T-helper 17 cell (primary cell): Measurements from ENCODE around the gene BMPR1B. TPM values are rescaled to one million over a fixed set of nuclear protein-coding genes. Genes with fewer than 3 reads are reported as not detected.

Experiments used
- ATAC-seq: fragments of 150-1000 bp; cut with Tn5 transposase; 2 replicates; pipeline ENCODE4 v1.10.0; 2021; ENCODE audit warnings: mild to moderate bottlenecking, moderate library complexity
- DNase-seq, 3 donors: peaks; one replicate each; pipeline versions ENCODE4 v3.0.0 to v3.0.0-alpha.2; 2020 to 2021
- H3K9me3 ChIP-seq: one replicate; pipeline ENCODE4 v1.7.0; 2013; ENCODE audit warnings: low read length, mild to moderate bottlenecking; ENCODE audit not compliant: control insufficient read depth, poor library complexity, severe bottlenecking
- H3K27ac Mint-ChIP-seq: one replicate; pipeline ENCODE4 v1.8.0; 2022; ENCODE audit warnings: mild to moderate bottlenecking, moderate library complexity, mixed read lengths
- H3K27me3 Mint-ChIP-seq: one replicate; pipeline ENCODE4 v1.8.0; 2022; ENCODE audit warnings: mixed read lengths
- H3K36me3 Mint-ChIP-seq: one replicate; pipeline ENCODE4 v1.8.0; 2022; ENCODE audit warnings: low read depth, mixed read lengths
- H3K4me1 Mint-ChIP-seq: one replicate; pipeline ENCODE4 v1.8.0; 2022; ENCODE audit warnings: mild to moderate bottlenecking, mixed read lengths
- H3K4me3 Mint-ChIP-seq: one replicate; pipeline ENCODE4 v1.8.0; 2022; ENCODE audit warnings: mild to moderate bottlenecking, moderate library complexity, mixed read lengths
- total RNA-seq, 4 donors: library from RNA in 2 of 4; stranded (reverse) in 2 of 4; gene quantifications; one replicate each; pipeline ENCODE4 v1.2.3 and lab custom pipeline; 2022 to 2026

BMPR1B gene
- total RNA-seq, 2 donors from 2014 or later, result not detected

DNA sequence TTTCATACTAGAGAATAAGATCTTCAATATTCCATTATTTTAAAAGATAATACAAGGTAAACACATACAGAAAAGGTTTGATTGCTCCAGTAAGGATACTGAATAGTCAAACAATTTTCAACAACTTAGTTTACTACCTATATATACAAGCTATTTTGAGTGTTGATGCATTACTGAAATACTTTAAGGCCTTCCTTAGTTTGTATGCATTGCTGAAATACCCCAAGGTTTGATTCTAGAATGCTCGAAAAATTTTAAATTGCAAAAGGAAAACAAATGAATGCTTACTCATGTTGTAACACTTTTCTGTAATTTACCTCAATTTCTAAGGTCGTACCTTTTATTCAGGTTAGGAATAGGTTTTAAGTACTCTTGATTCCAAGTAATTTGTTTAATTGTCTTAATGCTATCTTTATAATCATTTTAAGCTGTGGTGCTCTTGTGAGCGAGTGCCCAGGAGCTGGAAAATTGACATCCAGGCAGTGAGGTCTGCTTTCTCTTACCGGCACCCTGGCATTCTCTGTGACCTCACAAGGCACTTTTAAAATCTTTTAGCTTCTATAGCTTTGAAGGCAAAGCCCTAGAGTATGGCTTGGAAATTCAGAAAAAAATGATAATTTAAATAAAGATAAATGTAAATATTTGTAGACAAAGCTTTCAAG is 114.0 kb downstream of the BMPR1B start:
- ATAC-seq (no peak), DNase-seq (no peak)
- H3K4me1 Mint-ChIP-seq, result no peaks in the 10 kb centered on the region
- no peaks in the 10 kb centered on the region for H3K9me3 ChIP-seq
- H3K36me3 Mint-ChIP-seq, result no peaks in the 10 kb centered on the region
- H3K27me3 Mint-ChIP-seq, result no peaks in the 10 kb centered on the region
- no peak overlapping the region for H3K27ac Mint-ChIP-seq
- no peak overlapping the region for H3K4me3 Mint-ChIP-seq

DNA sequence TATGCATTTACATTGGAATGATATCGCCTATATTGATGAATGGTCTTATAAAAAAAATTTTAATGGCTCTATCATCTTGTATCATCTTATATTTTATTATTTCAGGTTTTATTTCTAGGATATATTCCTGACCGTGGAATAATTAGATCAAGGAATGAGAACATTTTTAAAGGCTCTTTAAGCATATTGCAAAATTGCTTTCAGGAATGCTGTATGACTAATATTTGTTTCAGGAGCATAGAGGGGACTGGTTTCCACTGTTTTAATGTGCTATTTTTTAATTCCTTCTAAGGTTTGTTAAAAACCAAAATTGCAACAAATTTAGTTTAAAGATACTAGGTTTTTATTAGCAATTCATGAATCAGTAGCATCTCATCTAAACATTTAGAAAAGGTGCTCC is 120.2 kb downstream of the BMPR1B start:
- Mint-ChIP-seq H3K36me3 (no peaks in the 10 kb centered on the region), H3K27me3 (peaks cover 6% of the 10 kb centered on the region), H3K27ac (no peak overlapping the region), H3K4me3 (no peak overlapping the region), H3K4me1 (no peaks in the 10 kb centered on the region)
- ATAC-seq (no peak), DNase-seq (no peak)
- H3K9me3 ChIP-seq, result no peaks in the 10 kb centered on the region

DNA sequence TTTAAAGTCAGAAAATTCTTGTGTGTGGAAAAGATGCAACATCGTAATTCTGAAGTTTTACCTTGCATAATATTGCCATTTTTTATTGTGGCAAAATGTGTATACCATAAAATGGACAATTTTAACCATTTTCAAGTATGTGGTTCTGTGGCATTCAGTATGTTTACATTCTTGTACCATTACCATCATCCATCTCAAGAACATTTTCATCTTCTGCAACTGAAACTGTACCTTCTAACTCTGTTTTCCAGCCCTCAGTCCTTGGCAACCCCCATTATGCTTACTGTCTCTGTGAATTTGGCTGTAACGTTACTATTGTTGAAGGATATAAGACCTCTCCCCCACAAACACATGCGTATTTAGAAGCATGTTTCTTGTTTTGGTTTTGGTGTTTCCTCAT is 123.2 kb downstream of the BMPR1B start:
- Mint-ChIP-seq H3K27me3 (peaks cover 19% of the 10 kb centered on the region), H3K4me3 (no peak overlapping the region)
- ATAC-seq, result no peak

DNA sequence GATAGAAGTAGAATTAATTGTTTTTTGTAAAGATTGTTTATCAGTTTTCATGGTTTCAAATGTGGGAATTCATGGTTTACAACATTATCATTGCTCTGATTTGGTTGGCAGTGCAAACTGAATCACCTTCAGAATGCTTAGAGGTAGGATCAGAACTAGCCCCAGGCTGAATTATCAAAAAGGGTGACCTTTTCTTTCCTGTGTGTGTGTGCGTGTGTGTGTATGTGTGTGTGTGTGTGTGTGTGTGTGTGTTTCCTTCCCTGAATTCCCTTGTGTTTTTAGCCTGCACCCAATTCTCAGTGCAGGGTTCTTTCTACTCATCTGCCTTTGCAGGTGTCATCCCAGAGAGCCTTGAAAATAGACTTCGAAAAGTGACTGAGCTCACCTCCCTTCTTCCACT is 125.0 kb downstream of the BMPR1B start:
- Mint-ChIP-seq H3K27ac (no peak overlapping the region), H3K4me3 (no peak overlapping the region), H3K4me1 (no peaks in the 10 kb centered on the region), H3K27me3 (peaks cover 19% of the 10 kb centered on the region), H3K36me3 (no peaks in the 10 kb centered on the region)
- no peaks in the 10 kb centered on the region for H3K9me3 ChIP-seq
- no peak for DNase-seq
- no peak for ATAC-seq

More for the DNA sequence above, 123.2 kb downstream of the BMPR1B start:
- H3K27ac Mint-ChIP-seq, result no peak overlapping the region
- no peak for DNase-seq
- no peaks in the 10 kb centered on the region for H3K9me3 ChIP-seq
- no peaks in the 10 kb centered on the region for H3K4me1 Mint-ChIP-seq
- H3K36me3 Mint-ChIP-seq, result no peaks in the 10 kb centered on the region

DNA sequence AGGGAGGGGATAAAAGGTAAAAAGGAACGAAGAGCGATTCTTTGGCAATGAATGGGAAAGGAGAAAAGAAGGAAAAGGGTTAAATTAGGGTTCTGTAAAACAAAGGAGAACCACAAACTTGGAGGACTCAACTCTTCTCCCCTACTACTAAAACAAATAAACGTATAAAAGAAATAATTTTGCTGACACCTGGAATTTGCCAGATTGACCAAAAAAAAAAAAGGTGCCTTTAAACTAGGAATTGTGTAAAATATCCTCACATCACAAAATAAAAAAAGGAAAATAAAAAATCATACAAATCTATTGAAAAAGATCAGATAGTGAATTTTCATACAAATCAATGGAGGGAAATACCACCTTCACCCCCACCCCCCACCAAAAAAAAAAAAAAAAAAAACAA is 129.3 kb downstream of the BMPR1B start:
- no peak overlapping the region for H3K4me3 Mint-ChIP-seq
- H3K36me3 Mint-ChIP-seq, result no peaks in the 10 kb centered on the region
- no peaks in the 10 kb centered on the region for H3K4me1 Mint-ChIP-seq
- no peak for DNase-seq
- no peaks in the 10 kb centered on the region for H3K9me3 ChIP-seq
- no peak for ATAC-seq
- peaks cover 19% of the 10 kb centered on the region for H3K27me3 Mint-ChIP-seq
- H3K27ac Mint-ChIP-seq, result no peak overlapping the region

DNA sequence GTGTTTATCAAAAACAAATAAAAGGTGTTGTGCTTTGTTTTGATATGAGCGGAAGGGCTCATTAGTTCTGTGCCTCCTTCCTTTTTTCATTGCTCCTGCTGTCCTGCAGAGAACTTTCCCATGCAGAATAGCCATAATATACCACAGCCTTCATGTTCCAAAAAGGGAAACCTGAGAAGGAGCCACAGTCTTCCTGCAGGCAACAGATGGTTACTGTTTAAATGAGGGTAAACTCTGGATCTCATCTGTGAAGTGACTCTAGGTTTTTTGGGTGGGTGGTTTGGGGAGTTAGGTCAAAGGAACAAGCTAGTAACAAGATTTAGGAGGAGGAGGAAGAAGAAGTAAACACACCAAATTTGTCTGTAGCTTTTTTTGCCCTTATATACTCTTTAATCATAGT is 131.8 kb downstream of the BMPR1B start:
- H3K27ac Mint-ChIP-seq, result no peak overlapping the region
- H3K27me3 Mint-ChIP-seq, result peaks cover 13% of the 10 kb centered on the region
- no peaks in the 10 kb centered on the region for H3K36me3 Mint-ChIP-seq
- ATAC-seq (no peak), DNase-seq (no peak)
- H3K9me3 ChIP-seq, result no peaks in the 10 kb centered on the region
- H3K4me3 Mint-ChIP-seq, result no peak overlapping the region
- no peaks in the 10 kb centered on the region for H3K4me1 Mint-ChIP-seq

DNA sequence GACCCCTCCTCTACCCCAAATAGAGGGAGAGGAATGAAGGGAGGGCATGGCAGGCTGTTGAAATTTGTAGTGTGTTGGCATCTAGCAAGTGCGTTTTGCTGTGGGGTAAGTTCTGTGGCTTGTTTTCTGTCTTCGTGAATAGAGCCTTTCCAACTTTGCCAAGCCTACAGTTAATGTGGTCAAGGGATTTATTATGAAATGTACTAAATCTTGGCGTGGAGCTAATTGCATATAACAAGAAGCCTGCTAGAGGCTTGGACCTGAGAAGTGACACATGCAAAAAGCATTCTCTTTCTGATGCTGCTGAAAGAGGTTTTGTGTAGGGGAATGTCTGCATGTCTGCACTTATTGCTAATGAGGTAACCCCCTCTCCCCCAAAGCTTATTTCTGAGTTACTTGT is 132.2 kb downstream of the BMPR1B start:
- Mint-ChIP-seq H3K4me1 (no peaks in the 10 kb centered on the region), H3K27ac (no peak overlapping the region), H3K36me3 (no peaks in the 10 kb centered on the region), H3K4me3 (no peak overlapping the region), H3K27me3 (peaks cover 9% of the 10 kb centered on the region)
- ATAC-seq (no peak), DNase-seq (no peak)
- no peaks in the 10 kb centered on the region for H3K9me3 ChIP-seq

DNA sequence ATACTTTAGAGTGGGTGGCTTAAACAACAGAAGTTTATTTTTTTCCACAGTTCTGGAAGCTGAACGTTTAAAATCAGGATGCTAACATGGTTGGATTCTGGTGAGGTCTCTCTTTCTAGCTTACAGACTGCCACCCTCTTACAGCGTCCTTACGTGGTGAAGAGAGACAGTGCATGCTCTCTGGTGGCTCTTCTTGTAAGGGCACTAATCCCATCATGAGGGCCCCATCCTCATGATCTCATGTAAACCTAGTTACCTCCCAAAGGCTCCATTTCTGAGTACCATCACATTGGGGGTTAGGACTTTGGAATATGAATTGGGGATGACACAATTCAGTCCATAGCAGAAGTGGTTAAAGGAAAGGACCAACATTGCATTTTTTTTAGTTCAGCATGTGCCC is 132.8 kb downstream of the BMPR1B start:
- H3K27me3 Mint-ChIP-seq, result peaks cover 6% of the 10 kb centered on the region
- no peak for DNase-seq
- H3K9me3 ChIP-seq, result no peaks in the 10 kb centered on the region
- ATAC-seq, result no peak
- H3K36me3 Mint-ChIP-seq, result no peaks in the 10 kb centered on the region
- H3K4me1 Mint-ChIP-seq, result no peaks in the 10 kb centered on the region
- H3K4me3 Mint-ChIP-seq, result no peak overlapping the region
- no peak overlapping the region for H3K27ac Mint-ChIP-seq

DNA sequence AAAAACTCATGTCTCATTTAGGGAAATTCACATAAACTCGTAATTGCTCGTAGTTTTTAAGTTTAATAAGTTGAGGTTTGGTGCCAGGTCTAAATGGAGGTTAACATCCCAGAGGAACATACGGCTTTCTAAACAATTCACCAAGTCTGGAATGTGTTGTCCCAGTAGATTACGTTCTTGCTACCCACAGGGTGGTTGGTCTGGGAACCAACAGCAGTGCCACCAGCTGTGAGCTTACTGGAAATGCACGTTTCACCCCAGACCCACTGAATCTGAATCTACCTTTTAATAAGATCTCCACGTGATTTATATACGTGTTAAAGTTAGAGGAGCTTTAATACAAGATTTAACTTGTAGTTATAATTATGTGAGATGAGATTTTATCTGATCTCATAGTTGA is 134.3 kb downstream of the BMPR1B start:
- H3K9me3 ChIP-seq, result no peaks in the 10 kb centered on the region
- H3K4me1 Mint-ChIP-seq, result no peaks in the 10 kb centered on the region
- no peak overlapping the region for H3K4me3 Mint-ChIP-seq
- ATAC-seq (no peak), DNase-seq (no peak)
- peaks cover 6% of the 10 kb centered on the region for H3K27me3 Mint-ChIP-seq
- H3K27ac Mint-ChIP-seq, result no peak overlapping the region
- no peaks in the 10 kb centered on the region for H3K36me3 Mint-ChIP-seq

DNA sequence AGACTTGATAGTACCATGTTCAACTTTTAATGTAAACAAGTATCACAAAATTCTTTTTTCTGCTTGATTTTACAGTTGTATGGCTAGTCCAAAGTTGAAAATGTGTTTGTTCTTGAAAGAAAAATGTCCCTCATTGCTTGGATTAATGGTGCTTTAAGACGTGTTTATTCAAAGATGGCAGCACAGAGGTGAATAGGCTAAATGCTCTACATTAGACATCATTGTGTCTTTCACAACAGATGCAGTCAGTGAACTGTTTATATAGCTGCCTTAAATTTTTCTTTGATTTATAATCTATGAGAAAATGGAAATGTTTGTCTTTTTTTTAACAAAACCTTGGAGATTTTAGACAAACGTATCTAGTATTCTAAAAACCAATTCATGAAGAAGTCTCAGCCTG is 137.3 kb downstream of the BMPR1B start:
- DNase-seq, result no peak
- no peaks in the 10 kb centered on the region for H3K4me1 Mint-ChIP-seq
- no peaks in the 10 kb centered on the region for H3K9me3 ChIP-seq
- no peak overlapping the region for H3K4me3 Mint-ChIP-seq
- H3K36me3 Mint-ChIP-seq, result no peaks in the 10 kb centered on the region
- no peak overlapping the region for H3K27ac Mint-ChIP-seq
- ATAC-seq, result no peak
- peaks cover 6% of the 10 kb centered on the region for H3K27me3 Mint-ChIP-seq

DNA sequence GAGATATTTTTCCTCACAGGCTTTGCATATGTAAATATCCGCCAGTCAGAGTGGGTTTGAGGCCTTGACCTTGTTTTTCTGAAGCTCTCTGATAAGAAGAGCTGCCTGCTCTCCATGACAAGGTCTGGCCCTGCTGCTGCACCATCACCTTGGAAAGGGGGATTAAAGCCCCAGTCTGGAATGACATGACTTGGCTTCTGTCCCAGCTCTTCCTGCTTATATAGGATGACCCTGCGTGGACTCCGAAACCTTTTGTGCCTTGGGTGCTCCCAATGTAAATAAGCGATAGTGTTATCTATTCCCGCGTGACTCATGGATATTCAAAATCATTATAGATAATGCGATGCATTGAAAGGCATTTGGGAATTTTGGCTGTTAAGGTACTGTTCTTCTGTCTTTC is 139.3 kb downstream of the BMPR1B start:
- H3K9me3 ChIP-seq, result no peaks in the 10 kb centered on the region
- no peak for DNase-seq
- Mint-ChIP-seq H3K4me3 (no peak overlapping the region), H3K4me1 (no peaks in the 10 kb centered on the region), H3K36me3 (no peaks in the 10 kb centered on the region), H3K27me3 (peaks cover 6% of the 10 kb centered on the region), H3K27ac (no peak overlapping the region)
- ATAC-seq, result no peak

DNA sequence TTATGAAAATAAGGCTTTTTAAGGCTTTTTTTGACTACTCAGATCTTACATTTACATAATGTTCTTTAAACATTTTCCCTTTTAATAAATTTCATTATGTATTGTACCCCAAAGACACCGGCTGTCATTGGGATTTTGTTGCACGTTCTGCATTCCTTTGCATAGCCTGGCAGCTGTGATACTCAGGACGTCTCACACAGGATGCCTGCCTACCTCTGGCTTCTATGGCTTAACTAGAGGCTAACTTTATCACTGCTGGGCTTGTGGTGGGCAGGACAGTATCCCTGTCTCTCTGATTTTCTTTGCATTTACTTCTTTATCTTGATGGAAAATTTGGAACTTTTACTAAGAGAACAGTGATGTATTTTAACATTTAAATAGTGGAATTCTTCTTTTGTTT is 147.8 kb downstream of the BMPR1B start:
- Mint-ChIP-seq H3K36me3 (no peaks in the 10 kb centered on the region), H3K27me3 (peaks cover 4% of the 10 kb centered on the region), H3K4me1 (no peaks in the 10 kb centered on the region), H3K27ac (no peak overlapping the region), H3K4me3 (no peak overlapping the region)
- ATAC-seq (no peak), DNase-seq (no peak)
- no peaks in the 10 kb centered on the region for H3K9me3 ChIP-seq

DNA sequence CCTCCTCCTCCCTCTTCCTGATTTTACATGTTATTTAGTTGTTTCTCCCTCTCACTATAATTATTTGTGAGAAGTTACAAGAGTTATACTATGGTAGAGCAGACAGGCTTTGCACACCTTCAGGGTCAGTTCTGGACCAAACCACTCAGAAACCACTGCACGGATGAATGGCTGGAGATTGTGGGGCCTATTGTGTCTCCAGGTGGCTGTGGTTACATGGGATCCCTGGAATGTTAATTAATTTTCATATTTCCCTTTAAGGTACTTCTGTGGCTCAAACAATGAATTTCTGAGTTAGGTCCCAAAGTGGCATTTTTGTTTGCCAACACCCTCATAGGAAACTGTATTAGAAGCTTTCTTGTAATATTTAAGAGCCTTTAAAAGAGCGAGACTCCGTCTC is 151.9 kb downstream of the BMPR1B start:
- H3K9me3 ChIP-seq, result no peaks in the 10 kb centered on the region
- ATAC-seq (no peak), DNase-seq (no peak)
- peaks cover 4% of the 10 kb centered on the region for H3K27me3 Mint-ChIP-seq
- H3K27ac Mint-ChIP-seq, result no peak overlapping the region
- H3K4me3 Mint-ChIP-seq, result no peak overlapping the region
- H3K36me3 Mint-ChIP-seq, result no peaks in the 10 kb centered on the region
- peaks cover 6% of the 10 kb centered on the region for H3K4me1 Mint-ChIP-seq

DNA sequence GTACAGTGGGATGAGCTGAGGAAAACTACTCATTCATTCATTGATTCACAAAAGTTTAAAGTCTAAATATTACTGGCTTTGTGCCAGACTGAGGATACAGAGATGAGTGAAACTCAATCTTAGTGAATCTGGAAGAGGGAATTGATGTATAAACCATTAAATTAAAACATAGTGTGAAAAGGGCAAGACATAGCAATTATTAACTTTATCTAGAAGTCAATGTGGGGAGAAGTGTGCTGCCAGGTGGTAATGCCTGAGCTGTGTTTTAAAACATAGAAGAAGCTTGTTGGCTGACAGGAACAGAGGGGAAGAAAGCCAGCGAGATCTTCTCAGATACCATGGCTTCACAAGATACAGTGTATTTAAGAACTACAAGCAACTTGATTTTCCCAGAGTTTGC is 153.4 kb downstream of the BMPR1B start:
- no peak overlapping the region for H3K27ac Mint-ChIP-seq
- no peaks in the 10 kb centered on the region for H3K36me3 Mint-ChIP-seq

More for the DNA sequence above, 153.4 kb downstream of the BMPR1B start:
- DNase-seq (no peak), ATAC-seq (no peak)
- Mint-ChIP-seq H3K4me3 (no peak overlapping the region), H3K4me1 (peaks cover 6% of the 10 kb centered on the region), H3K27me3 (peaks cover 4% of the 10 kb centered on the region)
- no peaks in the 10 kb centered on the region for H3K9me3 ChIP-seq
